ENCODE measurements around the gene PBX1. TPM values are rescaled to one million over a fixed set of nuclear protein-coding genes. Genes with fewer than 3 reads are reported as not detected.

The PBX1 gene
- total and polyA plus RNA-seq, 2 of the 4 experiments (the other 2 are of a cell fraction): 13.9 to 17.9 TPM

DNA sequence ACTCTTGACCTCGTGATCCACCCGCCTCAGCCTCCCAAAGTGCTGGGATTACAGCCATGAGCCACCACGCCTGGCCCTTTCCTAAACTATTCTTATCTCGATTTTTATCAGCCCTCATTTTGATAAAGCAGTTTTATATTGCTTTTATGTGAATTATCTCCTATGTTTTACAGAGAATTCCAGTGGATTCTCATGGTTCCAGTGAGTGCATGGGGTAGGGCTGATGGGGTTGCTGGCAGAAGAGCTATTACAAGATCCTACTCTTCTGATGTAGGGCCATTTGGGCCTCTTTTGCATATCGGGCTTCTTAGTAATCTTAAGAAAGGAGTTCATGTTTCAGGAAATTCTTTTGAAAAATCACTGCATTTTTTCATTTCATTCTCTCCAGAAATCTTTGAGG is 187.6 kb downstream of the PBX1 start:
- H4K8ac ChIP-seq (ENCODE audit: low read depth in 2 of 2, low read length in 2 of 2): no peak overlapping the region
- no peak overlapping the region for H2BK5ac ChIP-seq (ENCODE audit: low read depth, low read length, poor library complexity, severe bottlenecking)
- H3K27me3 ChIP-seq (ENCODE audit: control insufficient read depth, insufficient read depth, low read length): no peaks in the 10 kb centered on the region
- no peaks in the 10 kb centered on the region for H3K9me3 ChIP-seq (ENCODE audit: control insufficient read depth, insufficient read depth, low read length)
- no peak overlapping the region for H3K56ac ChIP-seq (ENCODE audit: extremely low read depth, insufficient read depth, low read length)
- H4K20me1 ChIP-seq (ENCODE audit: insufficient read depth, low read length): no peaks in the 10 kb centered on the region
- POLR2A ChIA-PET (ENCODE audit: unreplicated experiment): no interaction called here
- in situ Hi-C loops (cut with MboI; ENCODE audit: low sequenced_read_pairs) (no loop called here), intact Hi-C loops (cut with micrococcal nuclease) (loop anchor here (5.0 kb wide), 1 partner anchor 169 kb away; no protein-coding TSS in a partner anchor), dilution Hi-C loops (cut with HindIII; ENCODE audit: low sequenced_read_pairs, unreplicated experiment) (no loop called here)
- H3K9ac ChIP-seq (ENCODE audit: low read depth, low read length): no peak overlapping the region
- CTCF ChIA-PET: interaction anchor here (0.5 to 1.4 kb wide), 2 partner anchors 11 to 19 kb away, joined by 3 to 4 read pairs; no protein-coding TSS in a partner anchor
- no peak for ATAC-seq (ENCODE audit: low read depth)
- H3K36me3 ChIP-seq (ENCODE audit: control insufficient read depth, insufficient read depth, low read length): no peaks in the 10 kb centered on the region
- H3K18ac ChIP-seq (ENCODE audit: low read depth, low read length): peak overlapping the region; percentile 61
- no peak overlapping the region for H3K23ac ChIP-seq (ENCODE audit: low read depth, low read length)
- H4K5ac ChIP-seq (ENCODE audit: low read depth, low read length): no peak overlapping the region
- H3K4me3 ChIP-seq (ENCODE audit: insufficient read depth, low read depth, low read length): no peak overlapping the region
- H3K4ac ChIP-seq (ENCODE audit: low read depth, low read length): no peak overlapping the region
- no CpG with 5 or more reads among the region's 5 CpGs for WGBS, 2 experiments (ENCODE audit: extremely low coverage in 2 of 2, insufficient read length in 1 of 2)
- peaks cover 6 to 8% of the 10 kb centered on the region in 2 experiments; a peak in 2 of 4 replicates for H3K79me1 ChIP-seq (ENCODE audit: low read depth in 1 of 2, low read length in 2 of 2)
- H2BK120ac ChIP-seq (ENCODE audit: low read depth, low read length): no peak overlapping the region
- no peak overlapping the region for H2AK9ac ChIP-seq (replicated peaks; ENCODE audit: low read depth, low read length, poor library complexity)
- H2AFZ ChIP-seq (replicated peaks; ENCODE audit: low read length, poor library complexity): no peak overlapping the region
- peaks cover 13% of the 10 kb centered on the region for H3K4me1 ChIP-seq (ENCODE audit: control insufficient read depth, insufficient read depth, low read length)
- peaks cover 7% of the 10 kb centered on the region; the same call in 1 of the 2 replicates for H3K9me1 ChIP-seq (ENCODE audit: insufficient read depth, low read length)
- H3K14ac ChIP-seq (replicated peaks; ENCODE audit: low read depth, low read length): no peak overlapping the region
- 0 out of 2 replicates have a peak overlapping the region, but pooled peaks have one; percentile 19 for H3K27ac ChIP-seq (ENCODE audit: insufficient read depth, low read length)
- H4K91ac ChIP-seq (ENCODE audit: insufficient read depth, low read depth, low read length): no peak overlapping the region; the same call in 1 of the 2 replicates
- H3K4me2 ChIP-seq (ENCODE audit: low read depth, low read length): no peak overlapping the region
- no TSS peak for BruUV-seq (replicated peaks)
- no peak for DNase-seq
- no peak overlapping the region for H2BK20ac ChIP-seq (ENCODE audit: low read depth, low read length)
- H2AK5ac ChIP-seq (ENCODE audit: low read depth, low read length): no peak overlapping the region
- H2BK15ac ChIP-seq (ENCODE audit: low read depth, low read length): no peak overlapping the region
- TF ChIP-seq SMC3 (IDR thresholded peaks at IDR 0.05; ENCODE audit: low read depth, low read length) (no peak), POLR2A (IDR thresholded peaks at IDR 0.05; ENCODE audit: low read depth, low read length) (no peak), MAFK (IDR thresholded peaks at IDR 0.05; ENCODE audit: low read depth, low read length) (no peak), RFX5 (IDR thresholded peaks at IDR 0.05; ENCODE audit: low read depth, low read length) (no peak), CHD1 (IDR thresholded peaks at IDR 0.05; ENCODE audit: low read depth, low read length) (no peak), BHLHE40 (IDR thresholded peaks at IDR 0.05; ENCODE audit: low read depth, low read length) (no peak), CEBPB (IDR thresholded peaks at IDR 0.05; ENCODE audit: low read depth, low read length) (no peak), NFE2L2 (IDR thresholded peaks at IDR 0.05; ENCODE audit: low read depth, low read length) (no peak), RAD21 (IDR thresholded peaks at IDR 0.05; ENCODE audit: low read length) (no peak), MAZ (IDR thresholded peaks at IDR 0.05; ENCODE audit: borderline replicate concordance, low read depth, low read length) (no peak), FOS (IDR thresholded peaks at IDR 0.05; ENCODE audit: low read depth, low read length) (no peak), RCOR1 (IDR thresholded peaks at IDR 0.05; ENCODE audit: insufficient replicate concordance, low read length) (no peak), MXI1 (IDR thresholded peaks at IDR 0.05; ENCODE audit: borderline replicate concordance, low read depth, low read length) (no peak)
- TF ChIP-seq, protein P1, sequence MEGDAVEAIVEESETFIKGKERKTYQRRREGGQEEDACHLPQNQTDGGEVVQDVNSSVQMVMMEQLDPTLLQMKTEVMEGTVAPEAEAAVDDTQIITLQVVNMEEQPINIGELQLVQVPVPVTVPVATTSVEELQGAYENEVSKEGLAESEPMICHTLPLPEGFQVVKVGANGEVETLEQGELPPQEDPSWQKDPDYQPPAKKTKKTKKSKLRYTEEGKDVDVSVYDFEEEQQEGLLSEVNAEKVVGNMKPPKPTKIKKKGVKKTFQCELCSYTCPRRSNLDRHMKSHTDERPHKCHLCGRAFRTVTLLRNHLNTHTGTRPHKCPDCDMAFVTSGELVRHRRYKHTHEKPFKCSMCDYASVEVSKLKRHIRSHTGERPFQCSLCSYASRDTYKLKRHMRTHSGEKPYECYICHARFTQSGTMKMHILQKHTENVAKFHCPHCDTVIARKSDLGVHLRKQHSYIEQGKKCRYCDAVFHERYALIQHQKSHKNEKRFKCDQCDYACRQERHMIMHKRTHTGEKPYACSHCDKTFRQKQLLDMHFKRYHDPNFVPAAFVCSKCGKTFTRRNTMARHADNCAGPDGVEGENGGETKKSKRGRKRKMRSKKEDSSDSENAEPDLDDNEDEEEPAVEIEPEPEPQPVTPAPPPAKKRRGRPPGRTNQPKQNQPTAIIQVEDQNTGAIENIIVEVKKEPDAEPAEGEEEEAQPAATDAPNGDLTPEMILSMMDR (conservative IDR thresholded peaks at IDR 0.05; ENCODE audit: low read depth, low read length): no peak
- TF ChIP-seq, protein P2, sequence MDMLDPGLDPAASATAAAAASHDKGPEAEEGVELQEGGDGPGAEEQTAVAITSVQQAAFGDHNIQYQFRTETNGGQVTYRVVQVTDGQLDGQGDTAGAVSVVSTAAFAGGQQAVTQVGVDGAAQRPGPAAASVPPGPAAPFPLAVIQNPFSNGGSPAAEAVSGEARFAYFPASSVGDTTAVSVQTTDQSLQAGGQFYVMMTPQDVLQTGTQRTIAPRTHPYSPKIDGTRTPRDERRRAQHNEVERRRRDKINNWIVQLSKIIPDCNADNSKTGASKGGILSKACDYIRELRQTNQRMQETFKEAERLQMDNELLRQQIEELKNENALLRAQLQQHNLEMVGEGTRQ (IDR thresholded peaks at IDR 0.05; ENCODE audit: low read depth, low read length): no peak
- TF ChIP-seq, protein P3, sequence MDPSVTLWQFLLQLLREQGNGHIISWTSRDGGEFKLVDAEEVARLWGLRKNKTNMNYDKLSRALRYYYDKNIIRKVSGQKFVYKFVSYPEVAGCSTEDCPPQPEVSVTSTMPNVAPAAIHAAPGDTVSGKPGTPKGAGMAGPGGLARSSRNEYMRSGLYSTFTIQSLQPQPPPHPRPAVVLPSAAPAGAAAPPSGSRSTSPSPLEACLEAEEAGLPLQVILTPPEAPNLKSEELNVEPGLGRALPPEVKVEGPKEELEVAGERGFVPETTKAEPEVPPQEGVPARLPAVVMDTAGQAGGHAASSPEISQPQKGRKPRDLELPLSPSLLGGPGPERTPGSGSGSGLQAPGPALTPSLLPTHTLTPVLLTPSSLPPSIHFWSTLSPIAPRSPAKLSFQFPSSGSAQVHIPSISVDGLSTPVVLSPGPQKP (IDR thresholded peaks at IDR 0.05; ENCODE audit: borderline replicate concordance, low read depth, low read length): no peak
